NB4 (cell line): Measurements from ENCODE around the gene FAM229B.

Experiments
- DNase-seq: peaks from one replicate; pipeline ENCODE4 v3.0.0; 2010; ENCODE audit warnings: low read depth
- H3K4me3 ChIP-seq: one replicate; pipeline ENCODE4 v1.5.1; 2011; ENCODE audit warnings: mild to moderate bottlenecking, low read depth, low read length, moderate library complexity
- CTCF ChIP-seq: IDR thresholded peaks from one replicate; pipeline ENCODE4 v1.5.1; 2012; ENCODE audit warnings: low read depth, low read length
- MAX ChIP-seq: IDR thresholded peaks from 2 replicates; pipeline ENCODE4 v1.6.1; 2011; ENCODE audit warnings: low read depth, low read length
- MYC ChIP-seq: IDR thresholded peaks from 2 replicates; pipeline ENCODE4 v1.6.1; 2011; ENCODE audit warnings: low read depth, low read length
- POLR2A ChIP-seq: IDR thresholded peaks from 2 replicates; pipeline ENCODE4 v1.6.1; 2011; ENCODE audit warnings: mild to moderate bottlenecking; ENCODE audit not compliant: insufficient read length; ENCODE audit errors: extremely low read depth

Gene FAM229B

GRCh38 chr6:112087136-112087911, at the start of gene FAM229B, which contains the start of gene TUBE1:
Gene FAM229B (plus strand): TSS chr6:112087591. CDS start chr6:112099284, 11,693 bp downstream.
Gene TUBE1 (minus strand): TSS chr6:112087482. CDS start chr6:112087434, 48 bp downstream.
- TF ChIP-seq MAX (peak; percentile 62; the same call in 1 of the 2 replicates), CTCF (no peak), MYC (peak; percentile 4), POLR2A (peak; percentile 74)
- peak; percentile 98 for DNase-seq

GRCh38 chr6:112037783-112038216, 49.6 kb upstream of the FAM229B start:
- DNase-seq: no peak
- TF ChIP-seq MAX (no peak), POLR2A (no peak), CTCF (no peak), MYC (no peak)
- no peak overlapping the region for H3K4me3 ChIP-seq

More at GRCh38 chr6:112087136-112087911, at the start of gene FAM229B, which contains the start of gene TUBE1:
- peak within 1 kb of the TSS; percentile 97 for H3K4me3 ChIP-seq

GRCh38 chr6:112038268-112038667, 49.1 kb upstream of the FAM229B start:
- TF ChIP-seq MYC (no peak), CTCF (no peak), POLR2A (no peak), MAX (no peak)
- no peak for DNase-seq
- H3K4me3 ChIP-seq: no peak overlapping the region

- H3K4me3 ChIP-seq: no peak overlapping the region
- no peak for DNase-seq
- TF ChIP-seq CTCF (no peak), MAX (no peak), MYC (no peak)
Observed at GRCh38 chr6:112038756-112039430, 48.5 kb upstream of the FAM229B start.

GRCh38 chr6:112039431-112039770, 48.0 kb upstream of the FAM229B start:
- no peak for DNase-seq
- no peak for TF ChIP-seq CTCF
- TF ChIP-seq POLR2A: no peak
- no peak for TF ChIP-seq MAX
- H3K4me3 ChIP-seq: no peak overlapping the region
